ENCODE data around the gene PCSK6.
A peak's percentile ranks its signal among the peaks of the same experiment; 100 is the strongest.

Gene PCSK6

DNA sequence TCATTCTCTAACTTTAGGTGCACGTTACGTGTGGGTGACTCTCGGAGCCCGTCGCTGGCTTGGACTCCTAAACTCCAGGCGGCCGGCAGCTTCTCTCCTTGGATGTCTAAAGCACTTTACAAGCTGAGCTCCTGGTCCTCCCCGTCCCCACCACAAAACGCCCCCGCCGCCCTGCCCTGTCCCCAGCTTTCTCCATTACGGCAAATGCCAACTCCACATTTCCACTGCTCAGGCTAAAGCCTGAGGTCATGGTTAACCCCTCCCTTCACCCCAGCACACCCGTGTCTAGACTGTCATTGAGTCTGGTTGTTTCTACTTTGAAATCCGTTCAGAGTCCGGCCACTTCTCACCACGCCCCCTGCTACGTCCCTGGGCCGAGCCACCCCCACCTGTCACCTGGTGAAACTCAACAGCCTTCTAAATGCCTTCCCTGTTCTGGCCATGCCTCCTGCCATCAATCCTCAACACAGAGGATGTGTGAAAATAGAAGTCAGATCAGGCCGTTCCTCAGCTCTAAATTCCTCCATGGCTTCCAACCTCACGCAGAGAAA lies 8.1 kb upstream of the PCSK6 start:
- no peak overlapping the region for H3K9ac ChIP-seq (ENCODE audit: low read depth, low read length)
- H3K36me3 ChIP-seq (ENCODE audit: insufficient read depth, low read length) = no peaks in the 10 kb centered on the region
- peaks cover 27% of the 10 kb centered on the region for H3K4me1 ChIP-seq (ENCODE audit: insufficient read depth, low read length)
- no peaks in the 10 kb centered on the region for H3K27me3 ChIP-seq (ENCODE audit: insufficient read depth, low read length, poor library complexity)
- 0 out of 2 replicates have a peak, but pooled peaks cover 2% of the 10 kb centered on the region for H4K20me1 ChIP-seq (ENCODE audit: insufficient read depth, low read length)
- H3K4me3 ChIP-seq (ENCODE audit: low read depth in 1 of 2, low read length in 2 of 2) = no peak overlapping the region
- no peak for TF ChIP-seq EZH2 (IDR thresholded peaks at IDR 0.05; ENCODE audit: borderline replicate concordance, low read depth, low read length, severe bottlenecking)
- TF ChIP-seq, protein P1, sequence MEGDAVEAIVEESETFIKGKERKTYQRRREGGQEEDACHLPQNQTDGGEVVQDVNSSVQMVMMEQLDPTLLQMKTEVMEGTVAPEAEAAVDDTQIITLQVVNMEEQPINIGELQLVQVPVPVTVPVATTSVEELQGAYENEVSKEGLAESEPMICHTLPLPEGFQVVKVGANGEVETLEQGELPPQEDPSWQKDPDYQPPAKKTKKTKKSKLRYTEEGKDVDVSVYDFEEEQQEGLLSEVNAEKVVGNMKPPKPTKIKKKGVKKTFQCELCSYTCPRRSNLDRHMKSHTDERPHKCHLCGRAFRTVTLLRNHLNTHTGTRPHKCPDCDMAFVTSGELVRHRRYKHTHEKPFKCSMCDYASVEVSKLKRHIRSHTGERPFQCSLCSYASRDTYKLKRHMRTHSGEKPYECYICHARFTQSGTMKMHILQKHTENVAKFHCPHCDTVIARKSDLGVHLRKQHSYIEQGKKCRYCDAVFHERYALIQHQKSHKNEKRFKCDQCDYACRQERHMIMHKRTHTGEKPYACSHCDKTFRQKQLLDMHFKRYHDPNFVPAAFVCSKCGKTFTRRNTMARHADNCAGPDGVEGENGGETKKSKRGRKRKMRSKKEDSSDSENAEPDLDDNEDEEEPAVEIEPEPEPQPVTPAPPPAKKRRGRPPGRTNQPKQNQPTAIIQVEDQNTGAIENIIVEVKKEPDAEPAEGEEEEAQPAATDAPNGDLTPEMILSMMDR (IDR thresholded peaks at IDR 0.05; ENCODE audit: borderline replicate concordance, extremely low read depth, low read length, poor library complexity, severe bottlenecking) = no peak
- no peaks in the 10 kb centered on the region for H3K9me3 ChIP-seq (ENCODE audit: insufficient read depth, low read length, severe bottlenecking)
- no peak overlapping the region for H2AFZ ChIP-seq (ENCODE audit: low read depth, low read length)
- ATAC-seq (ENCODE audit: insufficient read depth, low read depth) (no peak), DNase-seq (no peak)
- no peak overlapping the region for H3K27ac ChIP-seq (ENCODE audit: low read length)
- H3K4me2 ChIP-seq (ENCODE audit: insufficient read depth, low read length) = no peak overlapping the region
- no peaks in the 10 kb centered on the region for H3K79me2 ChIP-seq (ENCODE audit: insufficient read depth, low read length)

DNA sequence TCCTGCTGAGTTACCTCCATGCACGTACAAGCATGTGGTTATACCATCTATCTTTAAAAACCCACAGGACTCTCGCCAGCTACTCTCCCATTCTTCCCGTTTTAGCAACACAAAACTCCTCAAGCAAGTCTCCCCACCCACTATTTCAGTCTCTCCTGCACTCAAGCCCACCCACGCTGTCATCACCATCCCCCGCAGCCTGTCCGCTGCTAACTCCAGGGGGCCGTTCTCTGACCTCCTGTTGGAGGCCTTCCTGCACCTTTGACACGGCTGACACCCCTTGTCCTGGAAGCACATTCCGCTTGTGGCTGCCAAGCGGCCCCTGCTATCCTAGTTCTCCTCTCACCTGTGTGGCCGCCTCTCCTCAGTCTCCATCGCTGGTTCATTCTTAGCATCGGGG lies 7.5 kb upstream of the PCSK6 start:
- no peak for DNase-seq
- H3K27me3 ChIP-seq (ENCODE audit: insufficient read depth, low read length, poor library complexity) = no peaks in the 10 kb centered on the region
- H3K9me3 ChIP-seq (ENCODE audit: insufficient read depth, low read length, severe bottlenecking) = no peaks in the 10 kb centered on the region
- no peak for TF ChIP-seq EZH2 (IDR thresholded peaks at IDR 0.05; ENCODE audit: borderline replicate concordance, low read depth, low read length, severe bottlenecking)
- TF ChIP-seq, protein P1 (IDR thresholded peaks at IDR 0.05; ENCODE audit: borderline replicate concordance, extremely low read depth, low read length, poor library complexity, severe bottlenecking) = no peak
- 0 out of 2 replicates have a peak, but pooled peaks cover 2% of the 10 kb centered on the region for H4K20me1 ChIP-seq (ENCODE audit: insufficient read depth, low read length)
- no peak overlapping the region for H3K27ac ChIP-seq (ENCODE audit: low read length)
- H3K4me3 ChIP-seq (ENCODE audit: low read depth in 1 of 2, low read length in 2 of 2) = no peak overlapping the region
- no peaks in the 10 kb centered on the region for H3K79me2 ChIP-seq (ENCODE audit: insufficient read depth, low read length)
- ATAC-seq (ENCODE audit: insufficient read depth, low read depth) = no peak
- H3K4me2 ChIP-seq (ENCODE audit: insufficient read depth, low read length) = no peak overlapping the region
- H2AFZ ChIP-seq (ENCODE audit: low read depth, low read length) = no peak overlapping the region
- H3K36me3 ChIP-seq (ENCODE audit: insufficient read depth, low read length) = no peaks in the 10 kb centered on the region
- H3K4me1 ChIP-seq (ENCODE audit: insufficient read depth, low read length) = peaks cover 27% of the 10 kb centered on the region
- no peak overlapping the region for H3K9ac ChIP-seq (ENCODE audit: low read depth, low read length)

DNA sequence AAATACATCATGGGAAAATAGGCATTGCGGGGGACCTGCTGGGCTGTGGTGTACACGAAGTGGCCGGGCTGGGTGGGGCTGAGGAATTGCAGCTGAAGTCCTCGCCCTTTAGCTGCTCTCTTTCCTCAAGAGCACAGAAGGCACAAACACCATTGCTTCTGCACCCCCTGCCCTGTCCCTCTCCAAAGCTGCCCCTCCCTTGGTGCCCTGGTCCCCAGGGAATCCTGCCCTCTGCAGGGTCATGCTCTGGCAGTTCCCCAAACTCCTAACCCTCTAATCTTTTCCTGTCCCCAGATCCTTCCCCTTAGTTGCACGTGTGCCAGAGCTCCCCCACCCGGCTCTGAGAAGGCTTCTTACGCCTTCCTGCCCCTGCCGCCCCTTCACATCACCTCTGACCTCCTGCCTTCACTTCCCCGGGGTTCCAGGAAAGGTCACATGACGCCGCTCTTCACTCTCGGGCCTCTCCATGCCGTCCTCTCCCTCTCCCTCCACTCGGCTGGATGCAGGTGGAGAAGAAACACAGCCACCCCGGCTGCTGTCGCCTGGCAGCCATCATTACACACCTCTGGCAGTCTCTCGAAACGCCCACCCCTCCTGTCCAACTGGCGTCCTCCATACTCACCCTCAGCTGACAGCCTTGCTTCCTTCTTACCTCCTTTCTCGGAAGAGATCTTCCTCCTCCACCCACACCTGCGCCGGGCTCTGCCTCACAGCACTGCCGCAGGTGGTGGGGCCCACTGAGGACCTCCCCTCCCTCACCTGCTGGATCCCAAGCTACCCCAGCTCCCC lies 6.9 kb upstream of the PCSK6 start:
- TF ChIP-seq EZH2 (IDR thresholded peaks at IDR 0.05; ENCODE audit: borderline replicate concordance, low read depth, low read length, severe bottlenecking) = no peak
- TF ChIP-seq, protein P1 (IDR thresholded peaks at IDR 0.05; ENCODE audit: borderline replicate concordance, extremely low read depth, low read length, poor library complexity, severe bottlenecking) = peak; percentile 7
- no peak for ATAC-seq (ENCODE audit: insufficient read depth, low read depth)
- H3K36me3 ChIP-seq (ENCODE audit: insufficient read depth, low read length) = no peaks in the 10 kb centered on the region
- H4K20me1 ChIP-seq (ENCODE audit: insufficient read depth, low read length) = 0 out of 2 replicates have a peak, but pooled peaks cover 2% of the 10 kb centered on the region
- H3K27ac ChIP-seq (ENCODE audit: low read length) = no peak overlapping the region
- DNase-seq = no peak
- no peak overlapping the region for H3K9ac ChIP-seq (ENCODE audit: low read depth, low read length)
- H3K4me2 ChIP-seq (ENCODE audit: insufficient read depth, low read length) = no peak overlapping the region
- no peak overlapping the region for H2AFZ ChIP-seq (ENCODE audit: low read depth, low read length)
- no peaks in the 10 kb centered on the region for H3K79me2 ChIP-seq (ENCODE audit: insufficient read depth, low read length)
- H3K9me3 ChIP-seq (ENCODE audit: insufficient read depth, low read length, severe bottlenecking) = no peaks in the 10 kb centered on the region
- peaks cover 24% of the 10 kb centered on the region for H3K4me1 ChIP-seq (ENCODE audit: insufficient read depth, low read length)
- no peak overlapping the region for H3K4me3 ChIP-seq (ENCODE audit: low read depth in 1 of 2, low read length in 2 of 2)
- no peaks in the 10 kb centered on the region for H3K27me3 ChIP-seq (ENCODE audit: insufficient read depth, low read length, poor library complexity)
